Cardiac fibroblast (primary cell): ENCODE results near the gene PKHD1.

Source experiments
- DNase-seq, 2 donors: peaks; one replicate each; pipeline versions ENCODE4 v3.0.0 to v3.0.0-alpha.2; 2010; ENCODE audit warnings: low read depth in 2 of 2
- H3K4me3 ChIP-seq, 2 donors: replicated peaks in 1 of 2; 1 replicate in 1 of 2; 2 replicates in 1 of 2; pipeline ENCODE4 v1.5.1; 2011; ENCODE audit warnings: low read depth in 2 of 2, low read length in 2 of 2, mild to moderate bottlenecking in 2 of 2, moderate library complexity in 1 of 2
- CTCF ChIP-seq: IDR thresholded peaks from one replicate; pipeline ENCODE4 v1.5.1; 2011; ENCODE audit warnings: low read depth, mild to moderate bottlenecking, low read length, inconsistent platforms

Gene PKHD1

GRCh38 chr6:51844336-51844735 lies 243.1 kb downstream of the PKHD1 start:
- no peak for TF ChIP-seq CTCF
- no peak overlapping the region for H3K4me3 ChIP-seq
- DNase-seq = no peak

- H3K4me3 ChIP-seq = no peak overlapping the region
- DNase-seq = no peak
- no peak for TF ChIP-seq CTCF
Observed at GRCh38 chr6:51843456-51844056, 243.9 kb downstream of the PKHD1 start.

- TF ChIP-seq CTCF = no peak
- no peak overlapping the region for H3K4me3 ChIP-seq
Observed at GRCh38 chr6:51842804-51843378, 244.5 kb downstream of the PKHD1 start.

GRCh38 chr6:51842061-51842803 lies 245.2 kb downstream of the PKHD1 start:
- no peak overlapping the region for H3K4me3 ChIP-seq

More at GRCh38 chr6:51842804-51843378, 244.5 kb downstream of the PKHD1 start:
- no peak for DNase-seq

GRCh38 chr6:51841626-51842025 lies 245.8 kb downstream of the PKHD1 start:
- no peak for TF ChIP-seq CTCF
- DNase-seq = no peak
- no peak overlapping the region for H3K4me3 ChIP-seq

More at GRCh38 chr6:51842061-51842803, 245.2 kb downstream of the PKHD1 start:
- TF ChIP-seq CTCF = no peak
- DNase-seq = no peak

- H3K4me3 ChIP-seq = no peak overlapping the region
- no peak for TF ChIP-seq CTCF
- DNase-seq = no peak
Observed at GRCh38 chr6:51839726-51840374, 247.6 kb downstream of the PKHD1 start.
